ENCODE results near the gene UPF1.

- TF ChIP-seq CTCF (conservative IDR thresholded peaks at IDR 0.05; ENCODE audit: low read length) (peak; percentile 61; the same call in 1 of the 2 replicates), EZH2phosphoT487 (IDR thresholded peaks at IDR 0.05; ENCODE audit: borderline replicate concordance, low read depth, low read length) (no peak)
Measured at GRCh38 chr19:18847549-18848463, 16.0 kb downstream of the UPF1 start.

Data from OCI-LY7 (cell line).